HCT116 (cell line): ENCODE measurements around the gene SUN3. TPM values are rescaled to one million over a fixed set of nuclear protein-coding genes. Genes with fewer than 3 reads are reported as not detected.

ENCODE experiments used
- ATAC-seq: fragments of 200-7000 bp; cut with Tn5 transposase; 2 replicates; pipeline ENCODE4 v1.9.1; 2020; ENCODE audit warnings: mild to moderate bottlenecking, moderate library complexity
- BruUV-seq: library from RNA; stranded (reverse); fragments of 400-500 nt; replicated peaks from 2 replicates; lab custom pipeline; 2021; lab: Mats Ljungman, UMichigan
- CTCF ChIA-PET: fragments of 300-600 bp; sonication (Branson Sonifier 250); formaldehyde crosslinking; loops from one replicate; lab custom pipeline; 2021; ENCODE audit warnings: antibody characterized with exemption; lab: Charles Lee
- POLR2A ChIA-PET: fragments of 300-600, 350-600 bp; sonication (Branson Sonifier 250); formaldehyde crosslinking; loops from one replicate; lab custom pipeline; 2021; ENCODE audit warnings: antibody characterized with exemption; lab: Charles Lee
- RAD21 ChIA-PET, 2 experiments: fragments of 300-600 bp; sonication (Branson Sonifier 250); formaldehyde crosslinking; loops; one replicate each; lab custom pipeline; 2023; ENCODE audit warnings: low total read pairs in 2 of 2; ENCODE audit not compliant: uncharacterized antibody in 2 of 2, unreplicated experiment in 2 of 2, low non-redundant PET in 1 of 2; lab: Charles Lee
- DNase-seq: peaks from one replicate; pipeline ENCODE4 v3.0.0-alpha.2; 2010; ENCODE audit warnings: low read depth, low spot score
- H2AFZ ChIP-seq: fragments of 200-600 bp; shearing (Covaris generic), sonication (generic); 2 replicates; pipeline ENCODE4 v1.6.1; 2017; ENCODE audit warnings: low read depth, mixed run types, mixed read lengths, antibody characterized with exemption, low read length; ENCODE audit not compliant: poor library complexity, severe bottlenecking
- H3K27ac ChIP-seq: 2 replicates; pipeline ENCODE4 v1.5.1; 2012; ENCODE audit warnings: low read depth, low read length
- H3K27me3 ChIP-seq: fragments of 200-600 bp; sonication (generic); 2 replicates; pipeline ENCODE4 v1.6.1; 2016; ENCODE audit warnings: mixed run types, low read length, mixed read lengths; ENCODE audit not compliant: insufficient read depth
- H3K36me3 ChIP-seq, 2 experiments: fragments of 200-500 bp in 1 of 2; fragments of 200-600 bp in 1 of 2; sonication (Bioruptor generic) in 1 of 2; sonication (generic) in 1 of 2; 2 replicates each; pipeline versions ENCODE4 v1.5.1 to v1.6.1; 2014 to 2016; ENCODE audit warnings: low read length in 2 of 2, inconsistent platforms in 1 of 2, mixed read lengths in 1 of 2, mixed run types in 1 of 2; ENCODE audit not compliant: insufficient read depth in 2 of 2, control insufficient read depth in 1 of 2
- H3K4me1 ChIP-seq, 2 experiments: fragments of 200-600 bp in 1 of 2; sonication (generic) in 1 of 2; 2 replicates each; pipeline versions ENCODE4 v1.5.1 to v1.6.1; 2012 to 2017; ENCODE audit warnings: low read length in 2 of 2, inconsistent platforms in 1 of 2, mild to moderate bottlenecking in 1 of 2, mixed read lengths in 1 of 2, mixed run types in 1 of 2, moderate library complexity in 1 of 2; ENCODE audit not compliant: insufficient read depth in 2 of 2, control insufficient read depth in 1 of 2
- H3K4me2 ChIP-seq: fragments of 200-600 bp; sonication (generic); 2 replicates; pipeline ENCODE4 v1.6.1; 2017; ENCODE audit warnings: mixed run types, low read length, mixed read lengths
- H3K4me3 ChIP-seq, 2 experiments: fragments of 200-600 bp in 1 of 2; sonication (generic) in 1 of 2; replicated peaks in 1 of 2; 2 replicates each; pipeline ENCODE4 v1.5.1; 2011 to 2016; ENCODE audit warnings: low read length in 2 of 2, control low read depth in 1 of 2, low read depth in 1 of 2, mild to moderate bottlenecking in 1 of 2, mixed read lengths in 1 of 2, mixed run types in 1 of 2
- H3K79me2 ChIP-seq: fragments of 200-600 bp; sonication (generic); 2 replicates; pipeline ENCODE4 v1.6.1; 2017; ENCODE audit warnings: mild to moderate bottlenecking, mixed run types, low read length, moderate library complexity, mixed read lengths; ENCODE audit not compliant: insufficient read depth
- H3K9ac ChIP-seq: fragments of 200-600 bp; sonication (generic); 2 replicates; pipeline ENCODE4 v1.6.1; 2016; ENCODE audit warnings: low read length, mixed read lengths
- H3K9me2 ChIP-seq: fragments of 200-600 bp; sonication (generic), shearing (Covaris generic); 2 replicates; pipeline ENCODE4 v1.6.1; 2017; ENCODE audit warnings: mixed run types, mild to moderate bottlenecking, moderate library complexity; ENCODE audit not compliant: insufficient read depth
- H3K9me3 ChIP-seq, 2 experiments: fragments of 200-500 bp in 1 of 2; fragments of 200-600 bp in 1 of 2; sonication (Bioruptor generic) in 1 of 2; sonication (generic) in 1 of 2; 2 replicates each; pipeline ENCODE4 v1.6.1; 2014 to 2017; ENCODE audit warnings: low read length in 2 of 2, mixed read lengths in 2 of 2, inconsistent platforms in 1 of 2, low read depth in 1 of 2, mild to moderate bottlenecking in 1 of 2, mixed run types in 1 of 2, moderate library complexity in 1 of 2; ENCODE audit not compliant: control insufficient read depth in 1 of 2, insufficient read depth in 1 of 2
- H4K20me1 ChIP-seq: fragments of 200-600 bp; sonication (generic), shearing (Covaris generic); 2 replicates; pipeline ENCODE4 v1.6.1; 2017; ENCODE audit warnings: mixed run types, mild to moderate bottlenecking, moderate library complexity; ENCODE audit not compliant: insufficient read depth
- CBX3 ChIP-seq: IDR thresholded peaks from 2 replicates; pipeline ENCODE4 v1.6.1; 2012; ENCODE audit warnings: low read depth
- CEBPB ChIP-seq: IDR thresholded peaks from 2 replicates; pipeline ENCODE4 v1.6.1; 2012; ENCODE audit warnings: low read depth
- ELF1 ChIP-seq: IDR thresholded peaks from 2 replicates; pipeline ENCODE4 v1.6.1; 2012; ENCODE audit warnings: low read depth, borderline replicate concordance
- FOSL1 ChIP-seq: IDR thresholded peaks from 2 replicates; pipeline ENCODE4 v1.6.1; 2012; ENCODE audit warnings: low read depth
- POLR2A ChIP-seq: IDR thresholded peaks from 2 replicates; pipeline ENCODE4 v1.7.0; 2011; ENCODE audit warnings: borderline replicate concordance; ENCODE audit not compliant: insufficient read depth, insufficient read length; ENCODE audit errors: extremely low read depth
- POLR2AphosphoS5 ChIP-seq: IDR thresholded peaks from 2 replicates; pipeline ENCODE4 v1.6.1; 2011; ENCODE audit warnings: mild to moderate bottlenecking, low read depth, low read length, moderate library complexity
- RAD21 ChIP-seq: IDR thresholded peaks from 2 replicates; pipeline ENCODE4 v1.6.1; 2012; ENCODE audit warnings: low read depth, mild to moderate bottlenecking
- REST ChIP-seq: IDR thresholded peaks from 2 replicates; pipeline ENCODE4 v1.6.1; 2012; ENCODE audit warnings: low read depth
- SP1 ChIP-seq: IDR thresholded peaks from 2 replicates; pipeline ENCODE4 v1.6.1; 2012; ENCODE audit warnings: low read depth
- SRF ChIP-seq: IDR thresholded peaks from 2 replicates; pipeline ENCODE4 v1.6.1; 2012; ENCODE audit warnings: low read depth
- YY1 ChIP-seq: IDR thresholded peaks from 2 replicates; pipeline ENCODE4 v1.6.1; 2011; ENCODE audit warnings: low read length, low read depth, moderate library complexity, mild to moderate bottlenecking; ENCODE audit not compliant: insufficient replicate concordance; ENCODE audit errors: extremely low read depth
- ZFX ChIP-seq: fragments of 450-650 bp; IDR thresholded peaks from 2 replicates; pipeline ENCODE4 v1.6.1; 2017
- ZNF274 ChIP-seq: fragments of 200-500 bp; sonication (Bioruptor generic); IDR thresholded peaks from 2 replicates; pipeline ENCODE4 v1.6.1; 2014; ENCODE audit warnings: mild to moderate bottlenecking, low read depth, low read length, inconsistent platforms
- intact Hi-C: fragments of 100-400 bp; cut with micrococcal nuclease; formaldehyde crosslinking; loops from 2 replicates; pipeline ENCODE4 v1.10.0; 2022
- total RNA-seq: library from RNA; stranded (reverse); gene quantifications from one replicate; pipeline ENCODE4 v1.2.1, GENCODE V29; 2021; ENCODE audit not compliant: unreplicated experiment
- TF ChIP-seq, protein P1 (sequence below): IDR thresholded peaks from 2 replicates; pipeline ENCODE4 v1.6.1; 2011; ENCODE audit warnings: mild to moderate bottlenecking, low read length, moderate library complexity; ENCODE audit not compliant: insufficient replicate concordance; ENCODE audit errors: extremely low read depth

The SUN3 gene
- total RNA-seq, 1 experiment from 2014 or later: 4.5 TPM

DNA sequence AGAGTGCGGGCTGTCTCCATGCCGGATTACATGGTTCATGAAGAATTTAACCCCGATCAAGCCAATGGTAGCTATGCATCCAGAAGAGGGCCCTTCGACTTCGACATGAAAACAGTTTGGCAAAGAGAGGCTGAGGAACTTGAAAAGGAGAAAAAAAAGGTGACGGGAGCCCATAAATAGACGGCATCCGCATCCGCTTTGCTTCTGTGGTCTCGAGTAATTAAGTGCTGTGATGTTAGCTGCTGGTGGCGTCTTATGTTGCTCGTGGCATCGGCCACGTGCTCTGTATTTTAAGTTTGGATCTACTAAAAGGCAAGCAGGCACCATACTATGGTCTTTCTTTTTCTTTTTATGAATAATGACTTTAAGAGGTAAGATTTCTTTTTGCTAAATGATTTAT is 17.6 kb upstream of the SUN3 start:
- Histone ChIP-seq H3K9me2 (no peaks in the 10 kb centered on the region), H3K27me3 (no peaks in the 10 kb centered on the region), H3K79me2 (no peaks in the 10 kb centered on the region), H3K27ac (no peak overlapping the region), H3K9me3 (no peaks in the 10 kb centered on the region), H2AFZ (no peak overlapping the region), H4K20me1 (no peaks in the 10 kb centered on the region), H3K9ac (no peak overlapping the region), H3K4me2 (no peak overlapping the region), H3K36me3 (no peaks in the 10 kb centered on the region), H3K4me3 (no peak overlapping the region), H3K4me1 (peaks cover 0 to 20% of the 10 kb centered on the region in 2 experiments; a peak in 2 of 4 replicates)
- ATAC-seq (no peak), DNase-seq (no peak)
- no TSS peak for BruUV-seq
- ChIA-PET CTCF (no interaction called here), RAD21 (no interaction called here), POLR2A (no interaction called here)
- TF ChIP-seq ELF1: no peak
- no peak for TF ChIP-seq CBX3
- no peak for TF ChIP-seq SP1
- TF ChIP-seq RAD21: no peak
- TF ChIP-seq CEBPB: no peak
- TF ChIP-seq, protein P1, sequence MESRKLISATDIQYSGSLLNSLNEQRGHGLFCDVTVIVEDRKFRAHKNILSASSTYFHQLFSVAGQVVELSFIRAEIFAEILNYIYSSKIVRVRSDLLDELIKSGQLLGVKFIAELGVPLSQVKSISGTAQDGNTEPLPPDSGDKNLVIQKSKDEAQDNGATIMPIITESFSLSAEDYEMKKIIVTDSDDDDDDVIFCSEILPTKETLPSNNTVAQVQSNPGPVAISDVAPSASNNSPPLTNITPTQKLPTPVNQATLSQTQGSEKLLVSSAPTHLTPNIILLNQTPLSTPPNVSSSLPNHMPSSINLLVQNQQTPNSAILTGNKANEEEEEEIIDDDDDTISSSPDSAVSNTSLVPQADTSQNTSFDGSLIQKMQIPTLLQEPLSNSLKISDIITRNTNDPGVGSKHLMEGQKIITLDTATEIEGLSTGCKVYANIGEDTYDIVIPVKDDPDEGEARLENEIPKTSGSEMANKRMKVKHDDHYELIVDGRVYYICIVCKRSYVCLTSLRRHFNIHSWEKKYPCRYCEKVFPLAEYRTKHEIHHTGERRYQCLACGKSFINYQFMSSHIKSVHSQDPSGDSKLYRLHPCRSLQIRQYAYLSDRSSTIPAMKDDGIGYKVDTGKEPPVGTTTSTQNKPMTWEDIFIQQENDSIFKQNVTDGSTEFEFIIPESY: no peak
- TF ChIP-seq SRF: no peak
- no peak for TF ChIP-seq FOSL1
- no peak for TF ChIP-seq ZFX
- no peak for TF ChIP-seq YY1
- TF ChIP-seq POLR2A: no peak
- TF ChIP-seq REST: no peak
- TF ChIP-seq ZNF274: no peak
- no peak for TF ChIP-seq POLR2AphosphoS5
- intact Hi-C loops: no loop called here
